GM12878 (cell line): ENCODE measurements around the gene CD207. TPM values are rescaled to one million over a fixed set of nuclear protein-coding genes. Genes with fewer than 3 reads are reported as not detected.

Source experiments
- ATAC-seq: fragments of 200-7000 bp; cut with Tn5 transposase; 3 replicates; pipeline ENCODE4 v1.9.1; 2020; ENCODE audit warnings: mild to moderate bottlenecking, moderate library complexity
- BruUV-seq: library from RNA; stranded (reverse); fragments of 400-500 nt; replicated peaks from 2 replicates; lab custom pipeline; 2021; lab: Mats Ljungman, UMichigan
- CTCF ChIA-PET: fragments of 300-600 bp; sonication (Branson Sonifier 250); formaldehyde crosslinking; extraction: SDS; loops from one replicate; lab custom pipeline; 2021; ENCODE audit warnings: inconsistent platforms; lab: Yijun Ruan, JAX
- POLR2A ChIA-PET: fragments of 350-600 bp; formaldehyde crosslinking; extraction: SDS; loops from one replicate; lab custom pipeline; 2021; ENCODE audit warnings: inconsistent platforms; lab: Charles Lee
- RAD21 ChIA-PET: fragments of 300-600 bp; sonication (Branson Sonifier 250); formaldehyde crosslinking; loops from one replicate; lab custom pipeline; 2023; ENCODE audit warnings: antibody characterized with exemption; ENCODE audit not compliant: unreplicated experiment; lab: Charles Lee
- SMC1A ChIA-PET: fragments of 300-600 bp; sonication (Branson Sonifier 250); formaldehyde crosslinking; loops from one replicate; lab custom pipeline; 2023; ENCODE audit not compliant: unreplicated experiment, uncharacterized antibody; lab: Charles Lee
- DNase-seq: peaks from one replicate; pipeline ENCODE4 v3.0.0-alpha.2; 2011; ENCODE audit warnings: low read depth, low spot score
- FAIRE-seq: peaks from 3 replicates; lab custom pipeline; 2011; peaks lifted over from hg19 to GRCh38; lab: Jason Lieb, UNC
- H2AFZ ChIP-seq: 2 replicates; pipeline ENCODE4 v1.6.0; 2011; ENCODE audit warnings: low read depth, low read length, control low read depth; ENCODE audit not compliant: control insufficient read depth
- H3K27ac ChIP-seq: 2 replicates; pipeline ENCODE4 v1.5.1; 2011; ENCODE audit warnings: control low read depth; ENCODE audit not compliant: control insufficient read depth, insufficient read depth
- H3K27me3 ChIP-seq, 2 experiments: replicated peaks in 1 of 2; 2 replicates each; pipeline versions ENCODE4 v1.6.0 to v1.6.1; 2011; ENCODE audit warnings: low read length in 1 of 2; ENCODE audit not compliant: control insufficient read depth in 2 of 2, insufficient read depth in 2 of 2
- H3K36me3 ChIP-seq, 2 experiments: 2 replicates each; pipeline ENCODE4 v1.5.1; 2011; ENCODE audit warnings: low read length in 1 of 2; ENCODE audit not compliant: control insufficient read depth in 2 of 2, insufficient read depth in 2 of 2
- H3K4me1 ChIP-seq: 2 replicates; pipeline ENCODE4 v1.6.1; 2011; ENCODE audit warnings: mild to moderate bottlenecking, low read length, moderate library complexity, mixed read lengths; ENCODE audit not compliant: control insufficient read depth, insufficient read depth
- H3K4me2 ChIP-seq: 2 replicates; pipeline ENCODE4 v1.6.0; 2011; ENCODE audit warnings: control low read depth; ENCODE audit not compliant: control insufficient read depth, insufficient read depth
- H3K4me3 ChIP-seq: fragments of 200-600 bp; sonication (generic); 2 replicates; pipeline ENCODE4 v1.5.1; 2016
- H3K79me2 ChIP-seq: 2 replicates; pipeline ENCODE4 v1.6.0; 2011; ENCODE audit warnings: low read length; ENCODE audit not compliant: control insufficient read depth, insufficient read depth
- H3K9ac ChIP-seq: 2 replicates; pipeline ENCODE4 v1.8.0; 2011; ENCODE audit warnings: low read length, control low read depth, mixed read lengths; ENCODE audit not compliant: control insufficient read depth, insufficient read depth
- H3K9me3 ChIP-seq: replicated peaks from 3 replicates; pipeline ENCODE4 v1.5.1; 2011; ENCODE audit warnings: mild to moderate bottlenecking, low read length; ENCODE audit not compliant: control insufficient read depth, insufficient read depth
- H4K20me1 ChIP-seq: 2 replicates; pipeline ENCODE4 v1.6.0; 2011; ENCODE audit not compliant: control insufficient read depth, insufficient read depth
- CHD1 ChIP-seq: IDR thresholded peaks from 2 replicates; pipeline ENCODE4 v1.6.1; 2012; ENCODE audit warnings: low read depth, low read length, improper control_type of control experiment
- EZH2 ChIP-seq: IDR thresholded peaks from 2 replicates; pipeline ENCODE4 v1.6.1; 2012; ENCODE audit warnings: low read depth, mild to moderate bottlenecking, control low read depth, inconsistent platforms, low read length, borderline replicate concordance; ENCODE audit not compliant: control insufficient read depth
- FOXM1 ChIP-seq: IDR thresholded peaks from 2 replicates; pipeline ENCODE4 v1.6.1; 2012; ENCODE audit warnings: low read depth, mild to moderate bottlenecking, inconsistent platforms, low read length, moderate library complexity
- NFIC ChIP-seq: IDR thresholded peaks from 2 replicates; pipeline ENCODE4 v1.6.1; 2012; ENCODE audit warnings: low read depth, mild to moderate bottlenecking, inconsistent platforms, low read length, moderate library complexity
- NR2C2 ChIP-seq: IDR thresholded peaks from 2 replicates; pipeline ENCODE4 v1.6.1; 2011; ENCODE audit warnings: borderline replicate concordance, low read depth; ENCODE audit not compliant: control insufficient read depth, insufficient read length
- POU2F2 ChIP-seq: IDR thresholded peaks from 3 replicates; pipeline ENCODE4 v1.6.1; 2011; ENCODE audit warnings: low read depth, mild to moderate bottlenecking, low read length, borderline replicate concordance
- RB1 ChIP-seq: fragments of 450-650 bp; formaldehyde crosslinking; IDR thresholded peaks from 2 replicates; pipeline ENCODE4 v1.6.1; 2017; ENCODE audit warnings: mild to moderate bottlenecking, borderline replicate concordance
- SUZ12 ChIP-seq: fragments of 200-600 bp; sonication (generic); IDR thresholded peaks from one replicate; pipeline ENCODE4 v1.6.1; 2018; ENCODE audit warnings: antibody characterized with exemption, mild to moderate bottlenecking; ENCODE audit not compliant: unreplicated experiment
- TARDBP ChIP-seq: IDR thresholded peaks from 2 replicates; pipeline ENCODE4 v1.6.1; 2016; ENCODE audit warnings: borderline replicate concordance
- WGBS: methylation state at CpG from one replicate; pipeline ENCODE4 v1.1.6; 2016; ENCODE audit warnings: low lambda C conversion rate; ENCODE audit not compliant: insufficient replicate concordance, insufficient coverage; ENCODE audit errors: missing lambda C conversion rate; 5-methylcytosine and 5-hydroxymethylcytosine counted together
- in situ Hi-C: fragments of 300-500 bp; cut with MboI; formaldehyde crosslinking; loops from 9 replicates; pipeline ENCODE4 v1.14.3; 2018; ENCODE audit warnings: mixed read lengths
- intact Hi-C: fragments of 100-400 bp; cut with micrococcal nuclease; formaldehyde crosslinking; loops from one replicate; pipeline ENCODE4 v1.14.2; 2022; ENCODE audit not compliant: unreplicated experiment
- polyA plus RNA-seq, 11 experiments: library from polyadenylated mRNA; depleted of rRNA in 4 of 11; unstranded in 6 of 11; stranded (reverse) in 5 of 11; fragments of >200 nt; fragmentation: Nextera tagmentation in 4 of 11; fragmentation: Illumina TruSeq in 1 of 11; extraction: Ambion mirVana in 4 of 11; extraction: Trizol in 1 of 11; gene quantifications; 1 replicate in 1 of 11; 2 replicates in 10 of 11; pipeline versions ENCODE4 v1.2.1 to v1.2.3, GENCODE V29; 2011 to 2016; ENCODE audit warnings: inconsistent platforms in 2 of 11, missing spikeins in 2 of 11, low read depth in 1 of 11
- total RNA-seq, 4 experiments: library from RNA; depleted of rRNA in 3 of 4; stranded (reverse); fragments of >200 nt in 3 of 4; fragmentation: Illumina TruSeq in 1 of 4; extraction: Trizol in 1 of 4; gene quantifications; 2 replicates each; pipeline versions ENCODE4 v1.2.1 to v1.2.3, GENCODE V29; 2013 to 2021
- TF ChIP-seq, protein P1 (sequence below): IDR thresholded peaks from 2 replicates; pipeline ENCODE4 v1.6.1; 2012; ENCODE audit warnings: low read depth, low read length, improper control_type of control experiment
- TF ChIP-seq, protein P2 (sequence below): fragments of 150-350 bp; IDR thresholded peaks from 2 replicates; pipeline ENCODE4 v1.6.1; 2016; ENCODE audit warnings: low read depth, low read length
- TF ChIP-seq, protein P3 (sequence below): fragments of 450-650 bp; IDR thresholded peaks from 2 replicates; pipeline ENCODE4 v1.6.1; 2016; ENCODE audit warnings: mild to moderate bottlenecking

Gene CD207
- total and polyA plus RNA-seq, 10 of the 15 experiments (the other 5 are each of a cell fraction or from before 2014, with no cell fraction given): not detected

DNA sequence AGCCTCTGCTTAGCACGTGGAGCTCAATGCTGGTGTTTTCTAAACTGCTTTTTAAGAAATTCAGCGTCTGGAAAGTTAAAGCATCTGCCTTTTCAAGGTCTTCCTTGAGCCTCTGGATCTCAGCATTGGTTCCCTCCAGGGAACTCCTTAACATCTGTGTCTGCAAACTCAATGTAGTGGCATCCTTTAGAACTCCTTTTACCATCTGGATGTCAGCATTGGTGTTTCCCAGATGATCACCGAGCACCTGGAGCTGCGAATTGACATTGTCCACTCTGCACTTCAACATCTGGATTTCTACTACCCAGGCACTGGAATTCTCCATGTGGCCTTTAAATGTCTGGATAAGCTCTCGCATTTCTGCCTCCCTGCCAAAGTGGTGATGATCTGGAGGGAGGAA lies 18.9 kb downstream of the CD207 start:
- H4K20me1 ChIP-seq: no peaks in the 10 kb centered on the region
- no peak for ATAC-seq
- no peak overlapping the region for H3K4me3 ChIP-seq
- peaks cover 4 to 6% of the 10 kb centered on the region in 2 experiments; a peak in 2 of 4 replicates for H3K27me3 ChIP-seq
- ChIA-PET SMC1A (no interaction called here), POLR2A (no interaction called here)
- no peak overlapping the region for H3K4me2 ChIP-seq
- no peaks in the 10 kb centered on the region for H3K9me3 ChIP-seq
- BruUV-seq: no TSS peak
- no peak overlapping the region for H2AFZ ChIP-seq
- WGBS: 22% methylated on average over 5 of the region's 5 CpGs
- intact Hi-C loops: no loop called here
- no peaks in the 10 kb centered on the region for H3K36me3 ChIP-seq
- no peaks in the 10 kb centered on the region for H3K79me2 ChIP-seq
- TF ChIP-seq RB1 (no peak), POU2F2 (no peak), FOXM1 (no peak), NFIC (no peak), EZH2 (no peak), SUZ12 (no peak), CHD1 (no peak), NR2C2 (no peak), TARDBP (no peak)
- TF ChIP-seq, protein P1, sequence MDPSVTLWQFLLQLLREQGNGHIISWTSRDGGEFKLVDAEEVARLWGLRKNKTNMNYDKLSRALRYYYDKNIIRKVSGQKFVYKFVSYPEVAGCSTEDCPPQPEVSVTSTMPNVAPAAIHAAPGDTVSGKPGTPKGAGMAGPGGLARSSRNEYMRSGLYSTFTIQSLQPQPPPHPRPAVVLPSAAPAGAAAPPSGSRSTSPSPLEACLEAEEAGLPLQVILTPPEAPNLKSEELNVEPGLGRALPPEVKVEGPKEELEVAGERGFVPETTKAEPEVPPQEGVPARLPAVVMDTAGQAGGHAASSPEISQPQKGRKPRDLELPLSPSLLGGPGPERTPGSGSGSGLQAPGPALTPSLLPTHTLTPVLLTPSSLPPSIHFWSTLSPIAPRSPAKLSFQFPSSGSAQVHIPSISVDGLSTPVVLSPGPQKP: no peak
- TF ChIP-seq, protein P2, sequence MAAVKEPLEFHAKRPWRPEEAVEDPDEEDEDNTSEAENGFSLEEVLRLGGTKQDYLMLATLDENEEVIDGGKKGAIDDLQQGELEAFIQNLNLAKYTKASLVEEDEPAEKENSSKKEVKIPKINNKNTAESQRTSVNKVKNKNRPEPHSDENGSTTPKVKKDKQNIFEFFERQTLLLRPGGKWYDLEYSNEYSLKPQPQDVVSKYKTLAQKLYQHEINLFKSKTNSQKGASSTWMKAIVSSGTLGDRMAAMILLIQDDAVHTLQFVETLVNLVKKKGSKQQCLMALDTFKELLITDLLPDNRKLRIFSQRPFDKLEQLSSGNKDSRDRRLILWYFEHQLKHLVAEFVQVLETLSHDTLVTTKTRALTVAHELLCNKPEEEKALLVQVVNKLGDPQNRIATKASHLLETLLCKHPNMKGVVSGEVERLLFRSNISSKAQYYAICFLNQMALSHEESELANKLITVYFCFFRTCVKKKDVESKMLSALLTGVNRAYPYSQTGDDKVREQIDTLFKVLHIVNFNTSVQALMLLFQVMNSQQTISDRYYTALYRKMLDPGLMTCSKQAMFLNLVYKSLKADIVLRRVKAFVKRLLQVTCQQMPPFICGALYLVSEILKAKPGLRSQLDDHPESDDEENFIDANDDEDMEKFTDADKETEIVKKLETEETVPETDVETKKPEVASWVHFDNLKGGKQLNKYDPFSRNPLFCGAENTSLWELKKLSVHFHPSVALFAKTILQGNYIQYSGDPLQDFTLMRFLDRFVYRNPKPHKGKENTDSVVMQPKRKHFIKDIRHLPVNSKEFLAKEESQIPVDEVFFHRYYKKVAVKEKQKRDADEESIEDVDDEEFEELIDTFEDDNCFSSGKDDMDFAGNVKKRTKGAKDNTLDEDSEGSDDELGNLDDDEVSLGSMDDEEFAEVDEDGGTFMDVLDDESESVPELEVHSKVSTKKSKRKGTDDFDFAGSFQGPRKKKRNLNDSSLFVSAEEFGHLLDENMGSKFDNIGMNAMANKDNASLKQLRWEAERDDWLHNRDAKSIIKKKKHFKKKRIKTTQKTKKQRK: no peak
- TF ChIP-seq, protein P3, sequence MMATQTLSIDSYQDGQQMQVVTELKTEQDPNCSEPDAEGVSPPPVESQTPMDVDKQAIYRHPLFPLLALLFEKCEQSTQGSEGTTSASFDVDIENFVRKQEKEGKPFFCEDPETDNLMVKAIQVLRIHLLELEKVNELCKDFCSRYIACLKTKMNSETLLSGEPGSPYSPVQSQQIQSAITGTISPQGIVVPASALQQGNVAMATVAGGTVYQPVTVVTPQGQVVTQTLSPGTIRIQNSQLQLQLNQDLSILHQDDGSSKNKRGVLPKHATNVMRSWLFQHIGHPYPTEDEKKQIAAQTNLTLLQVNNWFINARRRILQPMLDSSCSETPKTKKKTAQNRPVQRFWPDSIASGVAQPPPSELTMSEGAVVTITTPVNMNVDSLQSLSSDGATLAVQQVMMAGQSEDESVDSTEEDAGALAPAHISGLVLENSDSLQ: no peak
- TF ChIP-seq, all 136 proteins: peak for 0
- Histone ChIP-seq H3K9ac (no peak overlapping the region), H3K4me1 (no peaks in the 10 kb centered on the region), H3K27ac (no peak overlapping the region)
- ChIA-PET RAD21 (no interaction called here), CTCF (no interaction called here)
- in situ Hi-C loops: no loop called here
- DNase-seq (no peak), FAIRE-seq (no peak)
